ENCODE data around the gene XCL2.

- TF ChIP-seq POLR2A (IDR thresholded peaks at IDR 0.05; ENCODE audit: low read length) (no peak), GATA1 (IDR thresholded peaks at IDR 0.05; ENCODE audit: low read depth, low read length) (no peak)
Measured at GRCh38 chr1:168498159-168498631, 45.6 kb downstream of the XCL2 start.
